Urothelium cell line (cell line): ENCODE data around the gene AP2A2.
"Not testable (repeated sequence)": the region's sequence is repeated elsewhere in the genome, so short reads cannot be mapped to it uniquely, and the experiment has no call there.

Experiments used
- DNase-seq: peaks from one replicate; pipeline ENCODE4 v3.0.0; 2011; ENCODE audit warnings: low spot score, mixed read lengths
- FAIRE-seq: peaks from 2 replicates; lab custom pipeline; 2011; peaks lifted over from hg19 to GRCh38; lab: Jason Lieb, UNC

AP2A2 gene

DNA sequence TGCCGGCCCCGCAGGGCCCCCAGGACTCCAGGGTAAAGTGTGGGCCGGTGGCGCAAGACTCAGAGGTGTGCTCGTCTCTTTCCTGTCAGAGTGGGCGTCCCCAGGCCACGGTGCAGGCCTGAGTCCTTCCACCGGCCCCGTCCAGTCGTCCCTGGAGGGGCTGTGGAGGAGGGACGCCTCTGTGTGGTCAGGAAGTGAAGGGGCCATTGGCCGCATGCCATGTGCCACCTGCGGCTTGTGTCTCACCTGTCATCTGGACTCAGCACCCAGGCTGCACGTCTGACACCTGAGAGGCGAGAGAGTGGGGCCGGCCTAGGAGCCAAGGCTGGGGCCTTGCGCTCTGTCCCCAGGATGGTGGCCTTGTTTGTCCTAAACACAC, 85.6 kb downstream of the AP2A2 start:
- no peak for FAIRE-seq
- no peak for DNase-seq

DNA sequence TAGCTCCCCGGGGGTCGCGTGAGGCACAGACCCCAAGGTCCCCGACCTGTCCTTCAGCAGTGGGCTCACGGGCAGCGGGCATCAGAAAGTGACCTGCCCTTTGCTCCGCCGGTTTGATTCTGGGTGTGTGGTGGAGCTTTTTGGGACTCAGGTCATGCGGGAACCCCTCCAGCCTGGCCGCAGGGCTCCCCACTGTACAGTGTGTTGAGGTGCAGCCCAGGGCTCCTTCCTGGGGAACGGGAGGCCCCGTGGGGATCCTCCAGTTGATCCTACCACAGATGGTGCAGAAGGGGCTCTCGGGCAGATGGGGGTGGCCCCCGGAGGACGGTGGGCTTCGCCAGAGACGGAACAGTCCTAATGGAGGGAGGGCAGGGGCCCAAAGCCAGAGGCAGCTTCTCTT, 86.6 kb downstream of the AP2A2 start:
- DNase-seq (no peak), FAIRE-seq (no peak)

DNA sequence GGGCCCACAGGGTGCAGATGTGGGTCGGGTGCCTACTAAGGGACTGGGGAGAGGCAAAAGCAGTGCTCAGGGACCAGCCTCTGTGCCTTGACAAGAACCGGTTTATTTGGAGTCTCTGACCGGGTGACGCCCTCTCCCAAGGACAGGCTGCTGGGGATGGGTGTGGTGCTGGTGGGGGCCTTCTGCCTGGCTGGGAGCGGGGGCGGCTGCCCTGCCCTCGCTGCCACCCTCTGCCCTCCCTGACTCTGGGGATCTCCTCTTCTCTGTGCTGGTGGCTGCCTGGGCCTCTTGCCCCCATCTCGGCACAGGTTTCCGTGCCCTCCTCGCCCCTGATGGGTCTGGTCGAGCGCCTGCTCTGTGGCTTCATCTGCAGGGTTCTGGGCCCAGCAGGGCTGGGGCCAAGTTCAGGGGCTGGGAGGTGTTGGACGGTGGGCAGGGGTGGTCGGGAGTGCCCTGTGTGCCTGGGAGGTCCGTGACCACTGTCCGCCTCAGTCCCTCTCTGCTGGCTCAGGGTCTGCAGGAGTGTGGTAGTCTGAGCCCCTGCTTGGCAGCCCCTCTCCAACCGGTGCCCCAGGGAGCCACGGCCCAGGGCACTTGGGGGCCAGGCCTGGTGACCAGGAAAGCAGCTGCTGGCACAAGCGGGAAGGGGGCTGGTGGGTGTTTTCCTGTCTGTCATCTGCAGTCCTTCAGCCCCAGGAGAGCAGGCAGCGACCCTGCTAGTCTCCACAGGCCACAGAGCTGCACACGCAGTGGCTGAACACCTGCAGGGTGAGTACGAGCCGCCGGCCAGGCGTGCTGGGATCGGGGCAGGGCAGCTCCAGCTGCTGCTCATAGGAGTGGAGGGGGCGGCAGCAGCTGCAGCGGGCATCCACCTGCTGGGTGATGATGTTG, 87.3 kb downstream of the AP2A2 start:
- DNase-seq (no peak), FAIRE-seq (no peak)

- DNase-seq (no peak), FAIRE-seq (no peak)
These were observed 87.9 kb downstream of the AP2A2 start for GRCh38 chr11:1013631-1013935.

GRCh38 chr11:1014276-1014675, 88.6 kb downstream of the AP2A2 start:
- FAIRE-seq = no peak
- no peak for DNase-seq

- FAIRE-seq (no peak), DNase-seq (no peak)
These were observed 89.4 kb downstream of the AP2A2 start for GRCh38 chr11:1015064-1015463.

- no peak for FAIRE-seq
These were observed 90.3 kb downstream of the AP2A2 start for GRCh38 chr11:1015826-1016545.

DNA sequence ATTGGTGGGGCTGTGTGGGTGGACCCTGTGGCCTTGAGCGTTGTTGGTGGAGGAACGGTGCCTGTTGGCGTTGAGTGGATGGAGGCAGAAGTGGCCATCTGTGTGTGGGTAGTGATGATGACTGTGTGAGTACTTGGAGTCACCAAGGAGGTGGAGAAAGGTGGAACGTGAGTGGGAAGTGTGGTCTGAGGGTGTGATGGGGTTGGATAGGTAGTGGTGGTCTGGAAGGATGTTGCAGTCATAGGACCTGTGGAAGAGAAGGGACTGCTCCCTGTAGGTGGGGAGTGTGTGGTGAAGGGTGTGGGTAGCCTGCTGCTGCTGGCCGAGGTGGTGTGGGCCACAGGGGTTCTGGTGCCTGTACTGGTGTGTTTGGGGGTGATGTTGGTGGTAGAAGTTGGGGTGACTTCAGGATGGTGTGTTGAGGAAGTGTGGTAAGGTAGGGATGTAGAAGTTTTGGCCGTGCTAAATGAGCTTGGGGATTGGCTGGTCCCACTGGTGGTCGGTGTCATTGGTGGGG, 91.0 kb downstream of the AP2A2 start:
- DNase-seq = not testable (repeated sequence)
- FAIRE-seq = peak; percentile 100

More at GRCh38 chr11:1015826-1016545, 90.3 kb downstream of the AP2A2 start:
- DNase-seq = no peak

- no peak for FAIRE-seq
- no peak for DNase-seq
These were observed 91.8 kb downstream of the AP2A2 start for GRCh38 chr11:1017269-1018005.

- DNase-seq (no peak), FAIRE-seq (no peak)
These were observed 92.4 kb downstream of the AP2A2 start for GRCh38 chr11:1018091-1018490.

- FAIRE-seq (no peak), DNase-seq (no peak)
These were observed 93.7 kb downstream of the AP2A2 start for GRCh38 chr11:1019321-1019910.

DNA sequence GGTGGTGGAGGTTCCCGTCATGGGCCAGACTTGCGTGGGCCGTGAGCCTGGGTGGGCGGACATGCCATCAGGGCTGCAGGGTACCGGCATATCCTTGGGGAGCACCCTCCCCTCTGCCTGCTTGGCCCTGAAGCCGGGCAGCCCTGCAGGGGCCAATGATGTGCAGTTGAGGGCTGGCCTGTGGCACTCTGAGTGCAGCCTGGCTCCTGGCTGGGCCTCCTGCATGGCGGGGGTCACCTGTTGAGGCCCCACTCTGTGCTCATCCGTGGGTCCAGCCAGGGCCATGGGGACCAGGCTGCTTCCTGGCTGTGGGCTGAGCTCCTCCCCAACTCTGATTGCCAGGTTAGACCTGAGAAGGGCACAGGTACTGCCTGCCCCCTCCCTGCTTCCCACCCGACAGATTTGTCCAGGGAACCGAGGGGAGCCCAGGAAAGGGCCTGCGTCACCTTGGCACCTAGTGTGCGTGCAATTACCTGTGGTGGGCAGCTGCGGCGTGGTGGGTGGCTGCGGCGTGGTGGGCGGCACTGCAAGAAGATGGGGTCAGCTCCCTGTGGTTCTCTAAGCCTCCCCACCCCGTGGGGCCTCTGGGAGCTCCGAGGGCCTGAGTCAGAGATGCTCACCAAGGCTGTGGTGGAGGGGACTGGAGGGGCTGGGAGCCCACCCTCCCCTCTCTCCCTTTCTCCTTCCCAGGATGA, 94.7 kb downstream of the AP2A2 start:
- FAIRE-seq (no peak), DNase-seq (no peak)

DNA sequence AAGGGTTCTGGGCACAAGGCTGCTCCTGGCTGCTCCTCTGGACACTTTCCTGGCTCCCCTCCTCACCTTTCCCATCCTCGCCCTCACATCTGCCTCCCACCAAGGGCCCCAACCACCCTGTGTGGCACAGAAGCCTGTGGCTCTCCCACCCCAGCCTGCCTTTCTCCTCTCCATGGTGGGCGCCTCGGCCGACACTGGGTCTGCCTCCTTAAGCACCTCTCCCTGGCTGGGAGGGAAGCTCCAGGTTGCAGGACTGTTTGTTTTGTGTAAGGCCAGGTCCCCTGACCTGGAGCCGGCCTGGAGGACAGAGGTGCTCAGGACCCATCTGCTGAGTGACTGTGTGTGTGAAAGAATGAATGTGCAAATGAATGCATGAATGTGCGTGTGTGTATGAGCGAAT, 96.7 kb downstream of the AP2A2 start:
- FAIRE-seq (no peak), DNase-seq (no peak)

- DNase-seq (no peak), FAIRE-seq (peak; percentile 50)
These were observed 97.5 kb downstream of the AP2A2 start for GRCh38 chr11:1022908-1023810.

GRCh38 chr11:1023811-1024596, 98.3 kb downstream of the AP2A2 start:
- no peak for FAIRE-seq
- DNase-seq = no peak

GRCh38 chr11:1024597-1025409, 99.1 kb downstream of the AP2A2 start:
- DNase-seq = no peak
- no peak for FAIRE-seq

GRCh38 chr11:1025410-1026162, 99.9 kb downstream of the AP2A2 start:
- FAIRE-seq (no peak), DNase-seq (no peak)
